ENCODE data around the gene COMT. TPM values are rescaled to one million over a fixed set of nuclear protein-coding genes. Genes with fewer than 3 reads are reported as not detected.

The COMT gene
- total and polyA plus RNA-seq, 2 donors from 2014 or later: 118 to 244 TPM

- Histone ChIP-seq H3K36me3 (ENCODE audit: control insufficient read depth in 2 of 3, insufficient read depth in 3 of 3, low read length in 3 of 3) (peaks cover 0 to 3% (median 0%) of the 10 kb centered on the region in 3 donors), H3K4me3 (ENCODE audit: low read length in 3 of 3) (no peak overlapping the region), H3K9ac (ENCODE audit: low read length in 3 of 3) (no peak overlapping the region), H3K27ac (ENCODE audit: low read depth in 2 of 2, low read length in 2 of 2) (no peak overlapping the region), H3K4me1 (ENCODE audit: control insufficient read depth in 2 of 3, insufficient read depth in 2 of 3, low read depth in 1 of 3, low read length in 3 of 3) (no peaks in the 10 kb centered on the region), H3K27me3 (ENCODE audit: control insufficient read depth, insufficient read depth, low read length) (no peaks in the 10 kb centered on the region), H3K9me3 (ENCODE audit: control insufficient read depth in 2 of 3, insufficient read depth in 1 of 3, low read length in 3 of 3) (no peaks in the 10 kb centered on the region)
- intact Hi-C loops (cut with DNase I): no loop called here
- DNase-seq (peak in 1 of 5 donors; percentile 63), FAIRE-seq (no peak)
- no peak for TF ChIP-seq CTCF (IDR thresholded peaks at IDR 0.05; ENCODE audit: borderline replicate concordance, extremely low read depth, insufficient read depth)
These were observed 39.3 kb upstream of the COMT start for GRCh38 chr22:19902245-19902715.

- no peak for FAIRE-seq
- H3K9me3 ChIP-seq (ENCODE audit: control insufficient read depth in 2 of 3, insufficient read depth in 1 of 3, low read length in 3 of 3): no peaks in the 10 kb centered on the region
- no peak overlapping the region for H3K27ac ChIP-seq (ENCODE audit: low read depth in 2 of 2, low read length in 2 of 2)
- peaks cover 0 to 3% (median 0%) of the 10 kb centered on the region in 3 donors for H3K36me3 ChIP-seq (ENCODE audit: control insufficient read depth in 2 of 3, insufficient read depth in 3 of 3, low read length in 3 of 3)
- H3K27me3 ChIP-seq (ENCODE audit: control insufficient read depth, insufficient read depth, low read length): no peaks in the 10 kb centered on the region
- no peak for TF ChIP-seq CTCF (IDR thresholded peaks at IDR 0.05; ENCODE audit: borderline replicate concordance, extremely low read depth, insufficient read depth)
- no peaks in the 10 kb centered on the region for H3K4me1 ChIP-seq (ENCODE audit: control insufficient read depth in 2 of 3, insufficient read depth in 2 of 3, low read depth in 1 of 3, low read length in 3 of 3)
- H3K4me3 ChIP-seq (ENCODE audit: low read length in 3 of 3): no peak overlapping the region
- intact Hi-C loops (cut with DNase I): no loop called here
- H3K9ac ChIP-seq (ENCODE audit: low read length in 3 of 3): no peak overlapping the region
- peak in 3 of 5 donors; percentile 75 to 79 (median 76) for DNase-seq
These were observed 38.5 kb upstream of the COMT start for GRCh38 chr22:19903031-19903430.

GRCh38 chr22:19903513-19903912 is 38.1 kb upstream of the COMT start:
- no peak for TF ChIP-seq CTCF (IDR thresholded peaks at IDR 0.05; ENCODE audit: borderline replicate concordance, extremely low read depth, insufficient read depth)
- Histone ChIP-seq H3K9me3 (ENCODE audit: control insufficient read depth in 2 of 3, insufficient read depth in 1 of 3, low read length in 3 of 3) (no peaks in the 10 kb centered on the region), H3K36me3 (ENCODE audit: control insufficient read depth in 2 of 3, insufficient read depth in 3 of 3, low read length in 3 of 3) (peaks cover 0 to 3% (median 0%) of the 10 kb centered on the region in 3 donors), H3K4me1 (ENCODE audit: control insufficient read depth in 2 of 3, insufficient read depth in 2 of 3, low read depth in 1 of 3, low read length in 3 of 3) (no peaks in the 10 kb centered on the region), H3K9ac (ENCODE audit: low read length in 3 of 3) (no peak overlapping the region), H3K27me3 (ENCODE audit: control insufficient read depth, insufficient read depth, low read length) (no peaks in the 10 kb centered on the region), H3K27ac (ENCODE audit: low read depth in 2 of 2, low read length in 2 of 2) (no peak overlapping the region), H3K4me3 (ENCODE audit: low read length in 3 of 3) (no peak overlapping the region)
- FAIRE-seq (no peak), DNase-seq (no peak)
- intact Hi-C loops (cut with DNase I): no loop called here
